Fibroblast of mammary gland (primary cell): ENCODE results near the gene USP47.

ENCODE experiments used
- DNase-seq: peaks from one replicate; pipeline ENCODE4 v3.0.0-alpha.2; 2010; ENCODE audit warnings: low read depth
- H3K4me3 ChIP-seq: 2 replicates; pipeline ENCODE4 v1.5.1; 2011; ENCODE audit warnings: low read depth, mild to moderate bottlenecking, low read length, moderate library complexity; ENCODE audit not compliant: control insufficient read depth
- TF ChIP-seq, protein P1 (sequence below): conservative IDR thresholded peaks from 2 replicates; pipeline ENCODE4 v1.5.1; 2011; ENCODE audit warnings: low read depth, low read length, inconsistent platforms; ENCODE audit not compliant: control insufficient read depth, insufficient read depth

USP47 gene

DNA sequence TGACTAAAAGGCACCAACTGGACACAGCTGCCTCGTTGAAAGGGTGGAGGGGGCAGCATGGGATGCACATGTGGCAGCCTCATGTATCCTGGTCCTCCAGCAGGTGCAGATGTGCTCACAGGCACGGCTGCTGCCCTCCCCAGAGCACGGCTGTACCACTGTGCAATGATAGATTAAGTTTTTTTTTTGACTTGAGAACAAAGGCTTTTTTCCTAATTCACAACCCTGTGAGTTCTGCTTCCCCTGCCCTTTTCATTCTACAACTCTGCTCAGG is 155.2 kb downstream of the USP47 start:
- TF ChIP-seq, protein P1, sequence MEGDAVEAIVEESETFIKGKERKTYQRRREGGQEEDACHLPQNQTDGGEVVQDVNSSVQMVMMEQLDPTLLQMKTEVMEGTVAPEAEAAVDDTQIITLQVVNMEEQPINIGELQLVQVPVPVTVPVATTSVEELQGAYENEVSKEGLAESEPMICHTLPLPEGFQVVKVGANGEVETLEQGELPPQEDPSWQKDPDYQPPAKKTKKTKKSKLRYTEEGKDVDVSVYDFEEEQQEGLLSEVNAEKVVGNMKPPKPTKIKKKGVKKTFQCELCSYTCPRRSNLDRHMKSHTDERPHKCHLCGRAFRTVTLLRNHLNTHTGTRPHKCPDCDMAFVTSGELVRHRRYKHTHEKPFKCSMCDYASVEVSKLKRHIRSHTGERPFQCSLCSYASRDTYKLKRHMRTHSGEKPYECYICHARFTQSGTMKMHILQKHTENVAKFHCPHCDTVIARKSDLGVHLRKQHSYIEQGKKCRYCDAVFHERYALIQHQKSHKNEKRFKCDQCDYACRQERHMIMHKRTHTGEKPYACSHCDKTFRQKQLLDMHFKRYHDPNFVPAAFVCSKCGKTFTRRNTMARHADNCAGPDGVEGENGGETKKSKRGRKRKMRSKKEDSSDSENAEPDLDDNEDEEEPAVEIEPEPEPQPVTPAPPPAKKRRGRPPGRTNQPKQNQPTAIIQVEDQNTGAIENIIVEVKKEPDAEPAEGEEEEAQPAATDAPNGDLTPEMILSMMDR = no peak
- DNase-seq = no peak
- no peak overlapping the region for H3K4me3 ChIP-seq

DNA sequence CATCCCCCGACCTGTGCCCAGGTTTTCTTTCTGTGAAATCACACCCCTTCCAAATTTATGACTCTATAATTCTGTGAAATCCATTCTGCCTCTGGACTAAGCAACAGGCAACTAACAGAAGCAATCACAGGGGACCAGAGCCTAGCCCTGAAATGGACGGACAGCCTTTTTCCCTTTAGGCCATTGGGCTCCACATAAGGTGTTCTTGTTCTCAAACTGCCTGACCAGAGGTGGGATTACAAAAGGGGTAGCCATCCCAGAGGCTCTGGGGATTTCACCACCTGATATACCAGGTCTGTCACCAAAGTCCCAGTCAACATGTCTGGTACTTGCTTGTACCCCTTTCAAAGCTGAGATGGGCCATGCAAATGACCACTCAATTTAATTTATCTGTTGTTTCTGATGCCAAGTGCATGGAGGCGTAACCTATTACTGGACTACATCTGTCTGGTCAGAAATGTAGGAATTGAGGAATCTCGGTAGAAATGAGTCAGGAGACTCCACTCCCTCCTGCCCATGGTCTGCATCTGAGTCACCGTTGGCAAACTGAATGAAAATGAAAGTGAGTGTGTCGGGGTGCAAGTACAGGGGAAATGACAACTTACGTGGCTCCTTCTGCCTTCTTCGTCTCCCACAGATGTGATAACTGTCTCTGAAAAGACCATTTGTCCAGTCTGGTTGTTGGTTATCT is 156.5 kb downstream of the USP47 start:
- DNase-seq = peak; percentile 95
- TF ChIP-seq, protein P1 = no peak
- peak overlapping the region; percentile 38 for H3K4me3 ChIP-seq

DNA sequence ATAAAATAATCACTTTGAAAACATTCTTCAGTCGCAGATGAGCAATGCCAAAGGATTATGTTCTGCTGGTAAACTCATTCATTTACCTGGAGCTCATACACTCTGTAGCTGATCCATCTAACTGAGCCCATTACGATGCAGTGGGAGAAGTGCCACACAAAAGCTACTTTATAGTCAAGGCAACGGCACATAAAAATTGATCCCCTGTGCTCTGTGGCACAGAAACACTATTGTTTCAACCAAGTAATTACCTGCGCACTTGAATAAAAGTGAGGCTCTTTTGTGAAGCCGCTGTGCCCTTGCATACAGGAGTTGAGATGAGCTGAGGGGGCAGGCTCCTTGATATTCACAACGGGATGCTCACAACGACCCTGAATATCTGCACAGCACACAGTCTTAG is 159.4 kb downstream of the USP47 start:
- TF ChIP-seq, protein P1 = no peak
- H3K4me3 ChIP-seq = no peak overlapping the region
- no peak for DNase-seq

DNA sequence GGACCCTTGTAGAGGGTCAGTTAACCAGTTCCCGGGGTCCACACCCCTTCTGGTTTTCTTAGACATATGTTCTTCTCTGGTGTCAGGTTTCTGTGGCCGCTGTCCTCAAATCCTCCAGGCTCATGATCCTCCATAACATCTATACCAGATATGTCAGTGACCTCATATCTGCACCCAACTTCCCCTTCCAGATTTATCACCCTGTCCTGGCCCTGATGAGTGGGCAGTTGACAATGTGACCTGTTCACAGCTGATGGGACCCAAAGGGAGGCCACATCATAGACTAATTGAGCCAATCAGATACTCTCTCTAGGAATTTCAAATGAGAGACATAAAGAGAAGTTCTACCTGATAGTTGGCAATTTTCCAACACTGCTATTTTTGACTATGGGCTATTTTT is 161.6 kb downstream of the USP47 start:
- no peak for DNase-seq
- no peak overlapping the region for H3K4me3 ChIP-seq
- TF ChIP-seq, protein P1 = no peak

DNA sequence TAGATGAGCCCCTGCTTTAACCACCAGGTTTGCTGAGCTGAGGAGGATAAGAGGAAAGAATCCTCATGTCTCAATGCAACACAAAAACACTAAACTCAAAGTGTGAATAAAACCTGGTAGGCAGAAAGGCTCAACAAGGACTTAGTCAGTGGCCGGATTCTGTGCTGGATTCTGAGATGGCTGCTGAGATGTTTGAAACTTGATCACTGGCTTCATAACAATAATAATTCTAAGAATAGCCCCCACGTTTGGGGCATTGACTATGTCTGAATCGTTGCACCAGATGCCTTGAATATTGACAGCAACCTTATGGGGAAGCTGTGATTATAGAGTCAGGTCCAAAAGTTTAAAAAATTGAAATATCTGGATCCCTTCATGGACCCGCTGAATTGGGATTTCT is 162.0 kb downstream of the USP47 start:
- H3K4me3 ChIP-seq = no peak overlapping the region
- TF ChIP-seq, protein P1 = no peak
- DNase-seq = no peak

DNA sequence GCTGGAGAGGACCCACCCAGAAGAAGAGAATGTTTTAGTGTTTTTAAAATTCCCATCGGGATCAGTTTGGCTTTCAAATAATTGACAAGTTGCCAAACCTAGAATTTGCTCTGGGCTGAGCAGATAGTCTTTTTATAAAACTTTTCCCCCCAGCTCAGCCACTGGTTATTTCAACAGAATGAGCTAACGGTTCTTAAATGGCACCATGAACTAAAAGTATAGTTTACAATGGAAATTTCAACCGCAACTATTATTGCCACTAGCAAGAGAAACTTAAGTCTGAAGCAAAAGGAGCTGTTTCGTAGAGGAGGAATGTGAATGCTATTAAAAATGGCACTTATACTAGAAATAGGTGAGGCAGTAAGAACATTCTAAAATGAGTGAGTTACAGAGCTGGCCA is 163.3 kb downstream of the USP47 start:
- DNase-seq = no peak
- TF ChIP-seq, protein P1 = no peak
- H3K4me3 ChIP-seq = no peak overlapping the region

DNA sequence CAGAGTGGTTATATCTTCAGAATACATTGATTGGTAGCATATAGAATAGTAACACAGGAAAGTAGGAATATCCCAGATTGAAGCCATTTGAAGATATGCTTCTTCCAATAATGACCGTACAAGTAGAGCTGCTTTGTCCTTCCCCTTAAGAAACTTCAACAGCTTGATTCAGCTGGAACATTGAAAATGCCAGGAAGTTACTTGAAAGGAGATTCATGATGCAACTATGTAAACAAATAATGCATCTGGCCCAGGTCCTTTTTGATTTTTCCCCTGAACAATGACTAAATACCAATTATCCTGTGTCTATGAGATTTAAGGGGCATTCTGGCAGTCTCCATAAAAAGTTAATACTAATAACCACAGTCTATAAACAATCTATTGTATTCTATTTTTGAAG is 163.7 kb downstream of the USP47 start:
- TF ChIP-seq, protein P1 = no peak
- DNase-seq = peak; percentile 79
- H3K4me3 ChIP-seq = no peak overlapping the region
